CD4-positive, alpha-beta T cell treated with Interleukin-2 at 100 ng/mL for 4 hours (primary cell): ENCODE measurements around the gene HOXD3.

Experiments used
- DNase-seq: peaks from one replicate; pipeline ENCODE4 v3.0.0-alpha.2; 2020; ENCODE audit warnings: low spot score

HOXD3 gene

DNA sequence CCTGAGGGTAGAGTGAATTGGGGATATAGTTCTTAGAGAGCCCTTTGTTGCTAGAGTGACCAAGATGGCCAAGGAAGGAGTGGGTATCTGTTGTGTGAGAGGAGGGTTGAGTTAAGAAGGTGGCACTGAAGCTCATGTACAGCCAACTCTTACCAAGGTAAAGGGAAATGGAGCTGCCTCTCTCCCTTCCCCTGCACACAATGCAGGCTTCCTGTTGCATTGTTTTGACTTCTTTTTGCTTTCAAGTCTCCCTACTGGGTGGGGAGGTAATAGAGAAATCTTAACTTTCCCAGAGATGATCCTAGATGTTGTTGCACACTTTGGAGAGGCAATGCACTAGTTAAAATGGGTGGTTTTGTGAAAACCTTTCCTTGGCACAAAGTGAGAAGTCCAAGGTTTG lies 55.2 kb downstream of the HOXD3 start:
- no peak for DNase-seq

- DNase-seq, result no peak
Measured at GRCh38 chr2:176213406-176213805, 56.3 kb downstream of the HOXD3 start.
